Gastrocnemius medialis (tissue), 4 donors: ENCODE data around the gene FRS2. TPM values are rescaled to one million over a fixed set of nuclear protein-coding genes. Genes with fewer than 3 reads are reported as not detected.
"Not testable (repeated sequence)": the region's sequence is repeated elsewhere in the genome, so short reads cannot be mapped to it uniquely, and the experiment has no call there.

ENCODE experiments used
- ATAC-seq, 2 donors: fragments of 150-250 bp; one replicate each; pipeline ENCODE4 v1.9.1; 2016
- DNase-seq, 2 donors: peaks; one replicate each; pipeline ENCODE4 v3.0.0-alpha.2; 2019
- H3K27ac ChIP-seq, 4 donors: fragments of 200-600 bp; sonication (generic); 1 replicate in 1 of 4; 2 replicates in 3 of 4; pipeline ENCODE4 v1.5.1; 2016 to 2018; ENCODE audit warnings: mild to moderate bottlenecking in 2 of 4, moderate library complexity in 1 of 4
- H3K27me3 ChIP-seq, 3 donors: fragments of 200-600 bp; sonication (generic) in 2 of 3; 1 replicate in 1 of 3; 2 replicates in 2 of 3; pipeline versions ENCODE4 v1.5.1 to v1.6.0; 2016 to 2019; ENCODE audit warnings: mild to moderate bottlenecking in 1 of 3, moderate library complexity in 1 of 3
- H3K36me3 ChIP-seq, 2 donors: fragments of 200-600 bp; sonication (generic) in 1 of 2; one replicate each; pipeline ENCODE4 v1.5.1; 2017 to 2018
- H3K4me1 ChIP-seq, 2 donors: fragments of 200-600 bp; sonication (generic) in 1 of 2; one replicate each; pipeline ENCODE4 v1.5.1; 2016 to 2017; ENCODE audit warnings: mild to moderate bottlenecking in 2 of 2
- H3K4me3 ChIP-seq, 4 donors: fragments of 200-600 bp; sonication (generic) in 3 of 4; 1 replicate in 1 of 4; 2 replicates in 3 of 4; pipeline ENCODE4 v1.5.1; 2016 to 2019; ENCODE audit warnings: mild to moderate bottlenecking in 2 of 4
- H3K9me3 ChIP-seq, 3 donors: fragments of 200-600 bp; sonication (generic) in 2 of 3; 1 replicate in 1 of 3; 2 replicates in 2 of 3; pipeline ENCODE4 v1.5.1; 2016 to 2019
- CTCF ChIP-seq, 5 experiments: fragments of 450-650 bp in 3 of 5; fragments of 200-600 bp in 2 of 5; sonication (generic) in 2 of 5; IDR thresholded peaks in 4 of 5; conservative IDR thresholded peaks in 1 of 5; 1 replicate in 4 of 5; 2 replicates in 1 of 5; pipeline ENCODE4 v1.5.1; 2016 to 2019; ENCODE audit warnings: antibody characterized with exemption in 5 of 5, mild to moderate bottlenecking in 3 of 5, moderate library complexity in 3 of 5
- POLR2A ChIP-seq, 2 donors: fragments of 450-650 bp; IDR thresholded peaks; one replicate each; pipeline ENCODE4 v1.6.1; 2017; ENCODE audit warnings: antibody characterized with exemption in 2 of 2, mild to moderate bottlenecking in 2 of 2, moderate library complexity in 2 of 2
- in situ Hi-C, 4 donors: fragments of 200-750 bp; cut with MboI; loops; one replicate each; pipeline versions ENCODE4 v1.15.0 to v1.8.0; 2017; ENCODE audit warnings: low sequenced_read_pairs in 4 of 4
- intact Hi-C: fragments of 100-400 bp; cut with DNase I; formaldehyde crosslinking; loops from one replicate; pipeline ENCODE4 v1.15.1; 2023; ENCODE audit warnings: low total_unique reads
- total RNA-seq, 4 donors: library from RNA; depleted of rRNA; stranded (reverse); fragments of >200 nt; gene quantifications; one replicate each; pipeline versions ENCODE4 v1.1.0 to v1.2.3, GENCODE V29; 2016

Gene FRS2
- total RNA-seq, 4 donors from 2014 or later, result 21.0 to 32.1 (median 21.3) TPM

GRCh38 chr12:69602954-69603353 lies 132.8 kb downstream of the FRS2 start:
- TF ChIP-seq POLR2A (IDR thresholded peaks at IDR 0.05), result no peak
- no peak for TF ChIP-seq CTCF (IDR thresholded peaks at IDR 0.05 in 4 of 5, conservative IDR thresholded peaks at IDR 0.05 in 1 of 5)
- Histone ChIP-seq H3K36me3 (peaks cover 2 to 57% of the 10 kb centered on the region in 2 donors), H3K27ac (no peak overlapping the region), H3K4me3 (no peak overlapping the region), H3K27me3 (no peaks in the 10 kb centered on the region), H3K4me1 (no peaks in the 10 kb centered on the region), H3K9me3 (no peaks in the 10 kb centered on the region)
- no peak for DNase-seq
- ATAC-seq, result no peak
- in situ Hi-C loops, result no loop called here
- intact Hi-C loops, result no loop called here

GRCh38 chr12:69603556-69603955 lies 133.4 kb downstream of the FRS2 start:
- H3K4me3 ChIP-seq, H3K27me3 ChIP-seq, H3K4me1 ChIP-seq, DNase-seq, intact Hi-C loops, in situ Hi-C loops, H3K27ac ChIP-seq, ATAC-seq, H3K9me3 ChIP-seq: not testable (repeated sequence)
- H3K36me3 ChIP-seq, result peaks cover 0 to 51% of the 10 kb centered on the region in 2 donors

GRCh38 chr12:69604275-69604674 lies 134.1 kb downstream of the FRS2 start:
- in situ Hi-C loops, H3K27me3 ChIP-seq, H3K4me1 ChIP-seq, H3K4me3 ChIP-seq, H3K27ac ChIP-seq, intact Hi-C loops, ATAC-seq, H3K9me3 ChIP-seq, DNase-seq: not testable (repeated sequence)
- H3K36me3 ChIP-seq, result peaks cover 0 to 43% of the 10 kb centered on the region in 2 donors

- Histone ChIP-seq H3K36me3 (peaks cover 0 to 5% of the 10 kb centered on the region in 2 donors), H3K4me3 (no peak overlapping the region), H3K9me3 (no peaks in the 10 kb centered on the region), H3K4me1 (no peaks in the 10 kb centered on the region), H3K27me3 (no peaks in the 10 kb centered on the region), H3K27ac (no peak overlapping the region)
- ATAC-seq (no peak), DNase-seq (no peak)
- TF ChIP-seq CTCF (IDR thresholded peaks at IDR 0.05 in 4 of 5, conservative IDR thresholded peaks at IDR 0.05 in 1 of 5) (no peak), POLR2A (IDR thresholded peaks at IDR 0.05) (no peak)
- intact Hi-C loops (no loop called here), in situ Hi-C loops (no loop called here)
These were observed 137.9 kb downstream of the FRS2 start for GRCh38 chr12:69608114-69608513.

GRCh38 chr12:69610126-69610525 lies 139.9 kb downstream of the FRS2 start:
- H3K9me3 ChIP-seq, result no peaks in the 10 kb centered on the region
- DNase-seq (no peak), ATAC-seq (no peak)
- no peaks in the 10 kb centered on the region for H3K36me3 ChIP-seq
- H3K4me1 ChIP-seq, result no peaks in the 10 kb centered on the region
- no peaks in the 10 kb centered on the region for H3K27me3 ChIP-seq
- TF ChIP-seq POLR2A (IDR thresholded peaks at IDR 0.05) (no peak), CTCF (IDR thresholded peaks at IDR 0.05 in 4 of 5, conservative IDR thresholded peaks at IDR 0.05 in 1 of 5) (no peak)
- intact Hi-C loops (no loop called here), in situ Hi-C loops (no loop called here)
- H3K4me3 ChIP-seq, result no peak overlapping the region
- H3K27ac ChIP-seq, result no peak overlapping the region

- intact Hi-C loops (no loop called here), in situ Hi-C loops (no loop called here)
- H3K27ac ChIP-seq, result no peak within 1 kb of the TSS
- ATAC-seq (no peak), DNase-seq (no peak)
- H3K9me3 ChIP-seq, result no peaks in the 10 kb centered on the region
- TF ChIP-seq CTCF (IDR thresholded peaks at IDR 0.05 in 4 of 5, conservative IDR thresholded peaks at IDR 0.05 in 1 of 5) (no peak), POLR2A (IDR thresholded peaks at IDR 0.05) (no peak)
- no peaks in the 10 kb centered on the region for H3K36me3 ChIP-seq
- H3K27me3 ChIP-seq, result no peaks in the 10 kb centered on the region
- H3K4me1 ChIP-seq, result no peaks in the 10 kb centered on the region
- H3K4me3 ChIP-seq, result no peak within 1 kb of the TSS
These were observed 140.5 kb downstream of the FRS2 start, which contains the start of gene LRRC10 for GRCh38 chr12:69610729-69611128. TSS of gene LRRC10 (minus strand) at chr12:69610907. CDS start at chr12:69610838, 69 bp downstream.
